Epidermal melanocyte (primary cell): ENCODE data around the gene FST.

Experiments used
- DNase-seq: peaks from one replicate; pipeline ENCODE4 v3.0.0; 2011; ENCODE audit warnings: low spot score; ENCODE audit not compliant: insufficient read length

The FST gene, protein sequence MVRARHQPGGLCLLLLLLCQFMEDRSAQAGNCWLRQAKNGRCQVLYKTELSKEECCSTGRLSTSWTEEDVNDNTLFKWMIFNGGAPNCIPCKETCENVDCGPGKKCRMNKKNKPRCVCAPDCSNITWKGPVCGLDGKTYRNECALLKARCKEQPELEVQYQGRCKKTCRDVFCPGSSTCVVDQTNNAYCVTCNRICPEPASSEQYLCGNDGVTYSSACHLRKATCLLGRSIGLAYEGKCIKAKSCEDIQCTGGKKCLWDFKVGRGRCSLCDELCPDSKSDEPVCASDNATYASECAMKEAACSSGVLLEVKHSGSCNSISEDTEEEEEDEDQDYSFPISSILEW

DNA sequence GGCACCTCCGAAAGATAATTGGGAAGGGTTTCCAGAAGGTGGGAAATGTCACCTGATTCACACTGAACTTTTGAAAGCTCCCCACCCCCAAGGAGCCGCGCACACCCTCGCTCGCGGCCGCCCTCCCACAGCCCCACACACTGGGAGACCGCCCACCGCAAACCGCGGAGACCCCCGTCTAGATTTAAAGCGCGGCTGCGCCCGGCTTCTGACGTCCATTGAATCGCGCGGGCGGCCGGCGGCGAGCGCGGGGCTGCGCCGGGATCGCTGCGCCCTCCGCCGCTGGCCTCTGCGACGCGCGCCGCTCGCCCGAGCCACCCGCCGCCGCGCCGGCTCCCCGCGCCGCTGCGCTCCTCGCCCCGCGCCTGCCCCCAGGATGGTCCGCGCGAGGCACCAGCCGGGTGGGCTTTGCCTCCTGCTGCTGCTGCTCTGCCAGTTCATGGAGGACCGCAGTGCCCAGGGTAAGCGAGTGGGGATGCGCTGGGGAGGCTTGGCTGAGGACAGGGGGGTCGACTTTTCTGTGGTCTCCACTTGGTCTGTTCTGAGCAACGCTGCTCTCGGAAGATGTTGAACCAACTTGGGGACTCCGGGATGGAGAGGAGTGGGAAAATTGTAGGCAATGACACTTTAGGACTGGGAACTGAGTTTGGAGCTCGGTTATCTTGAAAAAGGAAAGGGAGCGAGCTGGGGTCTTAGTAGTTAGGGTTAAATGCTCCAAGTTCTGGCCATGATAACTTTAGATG is at the start of gene FST:
Gene FST (plus strand): TSS at position 214 of the 743 bp plus-strand sequence. CDS start 163 bp downstream, at position 377.
- no peak for DNase-seq

- DNase-seq = no peak
These were observed 48.8 kb upstream of the FST start for GRCh38 chr5:53431665-53432064.

- DNase-seq = no peak
These were observed 47.4 kb upstream of the FST start for GRCh38 chr5:53433026-53433425.

GRCh38 chr5:53434541-53434940 is 45.9 kb upstream of the FST start:
- no peak for DNase-seq

DNA sequence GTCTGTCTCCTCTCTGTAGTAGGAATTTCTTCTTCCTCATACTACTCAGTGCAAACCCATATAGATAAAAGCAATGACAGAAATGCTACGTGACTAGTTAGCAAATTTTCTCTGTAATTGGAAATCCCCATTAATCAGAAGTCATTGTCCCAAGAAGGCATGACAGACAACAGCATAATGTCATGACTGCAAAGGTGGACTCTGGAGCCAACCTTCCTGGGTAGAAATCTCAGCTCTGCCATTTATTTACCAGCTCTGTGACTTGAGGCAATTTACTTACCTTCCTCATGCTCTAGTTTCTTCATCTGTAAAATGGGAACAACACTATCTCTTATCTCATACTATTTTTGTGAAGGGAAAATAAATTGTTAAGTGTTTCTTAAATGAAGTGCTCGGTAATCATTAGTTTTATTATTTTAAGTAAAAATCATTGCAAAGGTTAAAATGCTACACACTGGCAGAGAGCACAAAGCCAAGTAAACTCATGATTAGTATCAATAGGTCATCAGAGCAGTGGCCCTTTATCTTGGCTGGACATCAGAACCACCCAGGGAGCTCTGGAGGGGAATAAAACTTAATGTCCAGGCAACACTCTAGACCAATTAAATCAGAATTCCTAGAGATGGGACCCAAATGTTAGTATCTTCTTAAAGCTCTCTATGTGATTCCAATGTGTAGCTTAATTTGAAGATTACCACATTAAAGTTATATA is 43.8 kb upstream of the FST start:
- no peak for DNase-seq

DNA sequence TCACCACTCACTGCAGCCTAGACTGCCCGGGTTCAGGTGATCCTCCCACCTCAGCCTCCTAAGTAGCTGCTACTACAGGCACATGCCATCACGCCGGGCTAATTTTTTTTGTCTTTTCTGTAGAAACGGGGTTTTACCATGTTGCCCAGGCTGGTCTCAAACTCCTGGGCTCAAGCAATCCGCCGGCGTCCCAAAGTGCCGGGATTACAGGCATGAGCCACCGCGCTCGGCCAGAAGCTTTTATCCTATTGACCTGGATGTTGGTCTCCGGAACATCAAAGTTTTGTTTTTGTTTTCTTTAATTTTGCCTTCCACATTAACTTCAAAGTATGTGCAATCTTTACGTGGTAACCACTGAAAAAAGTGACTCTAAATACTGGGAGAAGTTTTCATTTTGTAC is 42.4 kb upstream of the FST start:
- DNase-seq = no peak

GRCh38 chr5:53438486-53439472 is 41.6 kb upstream of the FST start:
- no peak for DNase-seq

- DNase-seq = no peak
These were observed 37.5 kb upstream of the FST start for GRCh38 chr5:53442961-53443360.

DNA sequence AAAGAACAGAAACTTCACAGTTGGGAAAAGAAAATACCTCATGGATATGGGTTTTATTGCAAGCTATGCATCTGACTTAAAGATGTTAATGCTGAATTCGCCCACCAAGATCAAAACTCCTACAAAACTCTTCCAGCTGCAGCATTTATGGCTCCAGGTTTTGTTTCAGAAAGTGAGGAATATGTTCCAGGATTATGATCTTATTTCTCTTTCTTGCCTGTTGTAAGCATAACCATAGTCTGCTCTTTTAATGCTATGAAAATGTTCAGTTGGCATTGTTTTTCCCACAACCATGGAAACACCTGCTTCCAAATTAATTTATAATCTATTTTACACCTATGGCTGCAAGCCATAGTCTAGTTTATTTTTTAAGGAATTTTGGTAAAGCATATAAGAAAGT is 34.9 kb upstream of the FST start:
- no peak for DNase-seq

GRCh38 chr5:53446908-53447307 is 33.5 kb upstream of the FST start:
- no peak for DNase-seq

DNA sequence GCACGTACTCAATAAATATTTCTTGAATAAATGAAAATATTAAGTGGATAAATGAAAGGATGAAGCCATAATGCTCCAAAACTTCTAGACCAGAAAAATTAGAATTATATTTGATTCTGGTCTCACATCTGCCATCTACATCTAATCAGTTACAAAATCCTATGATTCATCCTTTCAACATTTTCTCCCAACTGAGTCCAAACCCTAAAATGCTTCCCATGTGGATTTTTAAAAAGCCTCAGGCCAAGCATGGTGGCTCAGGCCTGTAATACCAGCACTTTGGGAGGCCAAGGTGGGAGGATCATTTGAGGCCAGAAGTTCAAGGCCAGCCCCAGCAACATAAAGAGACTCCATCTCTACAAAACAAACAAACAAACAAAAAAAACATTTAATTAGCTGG is 31.6 kb upstream of the FST start:
- no peak for DNase-seq

DNA sequence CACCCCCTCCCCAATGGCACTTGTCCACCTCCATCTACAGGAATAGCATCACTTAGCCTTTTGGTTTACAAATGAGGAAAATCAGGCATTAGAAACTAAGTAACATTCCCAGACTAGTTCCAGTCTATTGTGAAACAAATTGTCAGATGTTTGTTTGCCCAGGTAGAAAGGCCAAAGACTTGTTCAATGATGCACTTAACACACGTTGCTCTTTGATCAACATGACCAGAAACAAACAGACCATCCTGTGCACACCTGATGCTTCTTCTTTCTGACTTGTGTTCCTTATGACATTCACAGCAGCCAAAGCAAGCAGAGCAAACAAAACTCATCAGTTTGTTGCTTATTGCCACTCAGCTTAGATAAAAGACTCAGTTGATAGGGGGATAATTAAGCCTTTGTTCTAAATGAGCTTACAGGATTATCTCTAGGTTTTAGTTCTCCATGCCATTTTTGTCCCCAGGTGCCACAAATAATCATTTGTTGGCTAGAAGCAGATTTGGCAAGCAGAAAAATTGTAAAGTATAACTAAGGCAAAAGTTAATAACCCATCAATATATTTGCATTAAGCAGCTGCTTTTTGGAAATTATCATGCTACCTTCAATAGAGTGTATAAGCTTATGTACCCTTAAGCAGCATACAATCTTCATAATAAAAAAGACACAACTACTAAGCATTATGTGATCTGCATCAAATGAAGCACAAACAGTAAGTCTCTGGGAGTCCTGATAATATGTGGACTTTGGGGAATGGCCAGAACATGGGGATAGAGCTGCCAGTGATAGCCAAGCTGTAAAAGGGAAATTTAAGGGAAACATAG is 26.3 kb upstream of the FST start:
- DNase-seq = no peak

DNA sequence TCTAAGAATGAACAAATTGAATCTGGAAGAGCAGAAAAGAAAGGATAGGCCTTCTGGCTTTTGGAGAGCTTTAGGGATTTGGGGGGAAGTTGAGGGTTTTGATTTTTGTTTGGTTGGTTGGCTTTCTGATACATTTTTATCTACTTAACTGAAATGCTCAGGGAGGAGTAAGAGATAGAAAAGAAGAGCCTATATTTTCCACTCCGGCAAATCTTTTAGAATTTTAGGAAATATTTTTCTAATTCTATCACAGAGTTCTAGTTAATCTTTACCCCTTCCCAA is 25.8 kb upstream of the FST start:
- DNase-seq = no peak

- no peak for DNase-seq
These were observed 24.1 kb upstream of the FST start for GRCh38 chr5:53456366-53456765.

GRCh38 chr5:53463909-53464621 is 16.4 kb upstream of the FST start:
- DNase-seq = no peak

- no peak for DNase-seq
These were observed 15.7 kb upstream of the FST start for GRCh38 chr5:53464722-53465121.

GRCh38 chr5:53469946-53470687 is 10.3 kb upstream of the FST start:
- DNase-seq = no peak

GRCh38 chr5:53472279-53472678 is 8.2 kb upstream of the FST start:
- DNase-seq = no peak
